Naive thymus-derived CD4-positive, alpha-beta T cell (primary cell): Measurements from ENCODE around the gene FLYWCH2. TPM values are rescaled to one million over a fixed set of nuclear protein-coding genes. Genes with fewer than 3 reads are reported as not detected.

Experiments used
- ATAC-seq: fragments of 150-1000 bp; cut with Tn5 transposase; 2 replicates; pipeline ENCODE4 v1.10.0; 2021; ENCODE audit warnings: mild to moderate bottlenecking, moderate library complexity
- CTCF ChIA-PET: fragments of 350-600 bp; sonication (Branson Sonifier 250); formaldehyde crosslinking; loops from one replicate; lab custom pipeline; 2021; ENCODE audit warnings: antibody characterized with exemption; lab: Charles Lee
- POLR2A ChIA-PET: fragments of 350-600 bp; sonication (Branson Sonifier 250); formaldehyde crosslinking; loops from one replicate; lab custom pipeline; 2021; ENCODE audit warnings: antibody characterized with exemption, inconsistent platforms; lab: Charles Lee
- DNase-seq, 9 donors: peaks; one replicate each; pipeline versions ENCODE4 v3.0.0 to v3.0.0-alpha.2; 2020 to 2022; ENCODE audit warnings: mixed read lengths in 1 of 9
- H3K27ac ChIP-seq: one replicate; pipeline ENCODE4 v1.7.0; 2013; ENCODE audit warnings: mild to moderate bottlenecking, low read depth, low read length, moderate library complexity
- H3K27me3 ChIP-seq, 2 donors: one replicate each; pipeline ENCODE4 v1.7.0; 2013; ENCODE audit warnings: low read length in 2 of 2, mild to moderate bottlenecking in 2 of 2, moderate library complexity in 2 of 2; ENCODE audit not compliant: control insufficient read depth in 2 of 2, insufficient read depth in 2 of 2
- H3K36me3 ChIP-seq, 3 experiments: 1 replicate in 2 of 3; 2 replicates in 1 of 3; pipeline ENCODE4 v1.7.0; 2013; ENCODE audit warnings: low read length in 3 of 3, mild to moderate bottlenecking in 3 of 3, moderate library complexity in 1 of 3; ENCODE audit not compliant: insufficient read depth in 3 of 3, control insufficient read depth in 2 of 3
- H3K4me1 ChIP-seq, 2 donors: one replicate each; pipeline ENCODE4 v1.7.0; 2013; ENCODE audit warnings: low read length in 2 of 2, mild to moderate bottlenecking in 2 of 2, moderate library complexity in 1 of 2; ENCODE audit not compliant: control insufficient read depth in 2 of 2, insufficient read depth in 2 of 2
- H3K4me3 ChIP-seq: 2 replicates; pipeline ENCODE4 v1.7.0; 2013; ENCODE audit warnings: mild to moderate bottlenecking, low read length
- H3K9me3 ChIP-seq, 3 experiments: 1 replicate in 2 of 3; 2 replicates in 1 of 3; pipeline ENCODE4 v1.7.0; 2013; ENCODE audit warnings: low read length in 3 of 3; ENCODE audit not compliant: control insufficient read depth in 2 of 3
- H3K27ac Mint-ChIP-seq, 9 donors: one replicate each; pipeline ENCODE4 v1.8.0; 2020 to 2022; ENCODE audit warnings: mixed read lengths in 9 of 9, mild to moderate bottlenecking in 8 of 9, moderate library complexity in 5 of 9, inconsistent platforms in 2 of 9
- H3K27me3 Mint-ChIP-seq, 5 donors: one replicate each; pipeline ENCODE4 v1.8.0; 2021 to 2022; ENCODE audit warnings: mixed read lengths in 5 of 5, mild to moderate bottlenecking in 1 of 5
- H3K36me3 Mint-ChIP-seq, 5 donors: one replicate each; pipeline ENCODE4 v1.8.0; 2020 to 2022; ENCODE audit warnings: mixed read lengths in 5 of 5, mild to moderate bottlenecking in 3 of 5, inconsistent platforms in 1 of 5
- H3K4me1 Mint-ChIP-seq, 7 donors: one replicate each; pipeline ENCODE4 v1.8.0; 2020 to 2022; ENCODE audit warnings: mixed read lengths in 7 of 7, mild to moderate bottlenecking in 3 of 7, inconsistent platforms in 1 of 7
- H3K4me3 Mint-ChIP-seq, 10 donors: one replicate each; pipeline ENCODE4 v1.8.0; 2020 to 2022; ENCODE audit warnings: mild to moderate bottlenecking in 10 of 10, mixed read lengths in 10 of 10, moderate library complexity in 6 of 10, inconsistent platforms in 2 of 10
- H3K9me3 Mint-ChIP-seq, 11 donors: one replicate each; pipeline ENCODE4 v1.8.0; 2020 to 2022; ENCODE audit warnings: mixed read lengths in 11 of 11, mild to moderate bottlenecking in 4 of 11, inconsistent platforms in 1 of 11, moderate library complexity in 1 of 11
- intact Hi-C, 2 donors: fragments of 100-400 bp; cut with micrococcal nuclease; formaldehyde crosslinking; loops; one replicate each; pipeline ENCODE4 v1.15.1; 2023
- polyA plus RNA-seq, 2 donors: library from polyadenylated mRNA; unstranded; fragments of 300-500 nt; fragmentation: Illumina TruSeq; gene quantifications; one replicate each; pipeline ENCODE4 v1.2.3, GENCODE V29; 2021
- total RNA-seq, 6 experiments: library from RNA in 5 of 6; stranded (reverse) in 5 of 6; gene quantifications; 1 replicate in 5 of 6; 2 replicates in 1 of 6; pipeline ENCODE4 v1.2.3 and lab custom pipeline; 2021 to 2026

The FLYWCH2 gene
- total and polyA plus RNA-seq, 7 experiments from 2014 or later: 13.6 to 30.4 (median 24.8) TPM

DNA sequence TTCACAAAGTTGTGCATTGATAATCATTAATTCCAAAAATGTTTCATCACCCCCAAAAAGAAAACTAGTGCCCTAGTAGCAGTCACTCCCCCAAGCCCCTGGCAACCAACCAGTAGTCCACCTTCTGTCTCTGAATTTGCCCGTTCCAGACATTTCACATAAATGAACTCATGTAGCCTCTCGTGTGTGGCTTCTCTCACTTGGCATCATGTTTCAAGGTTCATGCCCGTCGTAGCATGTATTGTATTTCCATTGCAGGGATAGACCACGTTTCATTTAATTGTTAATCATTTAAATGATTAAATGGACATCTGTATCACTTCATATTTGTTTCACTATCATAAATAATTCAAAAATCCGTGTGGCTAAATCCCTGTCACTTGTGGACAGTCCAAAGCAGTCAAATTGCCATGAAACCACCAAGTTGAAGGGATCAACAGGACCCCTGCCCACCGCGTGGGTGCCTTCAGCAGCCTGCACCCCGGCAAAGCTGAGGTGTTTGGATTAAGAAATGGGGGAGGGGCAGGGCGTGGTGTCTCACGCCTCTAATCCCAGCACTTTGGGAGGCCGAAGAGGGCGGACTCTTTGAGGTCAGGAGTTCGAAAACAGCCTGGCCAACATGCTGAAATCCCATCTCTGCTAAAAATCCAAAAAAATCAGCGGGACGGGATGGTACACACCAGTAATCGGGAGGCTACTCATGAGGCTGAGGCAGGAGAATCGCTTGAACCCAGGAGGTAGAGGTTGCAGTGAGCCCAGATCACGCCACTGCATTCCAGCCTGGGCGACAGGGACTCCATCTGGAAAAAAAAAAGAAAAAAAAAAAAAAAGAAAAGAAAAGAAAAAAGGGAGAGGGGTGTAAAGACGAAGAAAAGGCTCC is 8.7 kb upstream of the FLYWCH2 start:
- Mint-ChIP-seq H3K4me3 (no peak overlapping the region), H3K27me3 (peaks cover 0 to 9% (median 0%) of the 10 kb centered on the region in 5 donors)
- H3K27ac ChIP-seq: no peak overlapping the region

DNA sequence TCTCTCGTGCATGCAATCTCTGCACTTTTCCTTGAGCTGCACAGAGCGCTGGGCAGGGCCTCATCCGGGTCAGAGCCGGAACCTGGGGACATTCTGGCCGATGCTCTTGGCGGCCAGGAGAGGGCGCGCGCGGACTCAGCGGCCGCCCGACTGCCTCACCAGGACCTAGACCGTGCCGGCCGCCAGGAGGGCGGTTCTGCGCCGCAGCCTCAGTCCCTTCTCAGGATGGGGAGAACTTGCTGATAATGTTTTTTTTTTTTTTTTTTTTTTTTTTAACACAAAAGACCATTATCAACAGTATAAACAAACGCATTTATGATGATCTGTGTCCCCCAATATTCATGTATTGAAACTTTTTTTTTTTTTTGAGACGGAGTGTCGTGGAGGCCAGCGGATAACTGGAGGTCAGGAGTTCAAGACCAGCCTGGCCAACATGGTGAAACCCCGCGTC is 8.1 kb upstream of the FLYWCH2 start:
- no peak overlapping the region for H3K4me3 ChIP-seq
- peaks cover 0 to 9% (median 0%) of the 10 kb centered on the region in 5 donors for H3K27me3 Mint-ChIP-seq
- no peaks in the 10 kb centered on the region for H3K36me3 Mint-ChIP-seq
- H3K27ac ChIP-seq: no peak overlapping the region
- intact Hi-C loops: loop anchor here (1.0 kb wide), 4 partner anchors 8 to 52 kb away; partner anchors contain the start of gene FLYWCH2 (in 1 of the 2)
- no peaks in the 10 kb centered on the region for H3K4me1 Mint-ChIP-seq
- no peaks in the 10 kb centered on the region for H3K27me3 ChIP-seq
- ChIA-PET POLR2A (interaction anchor here (0.6 to 0.7 kb wide), 3 partner anchors 35 to 127 kb away, joined by 3 to 4 read pairs (median 3); no protein-coding TSS in a partner anchor), CTCF (interaction anchor here (0.7 kb wide), 1 partner anchor 499 kb away, joined by 6 read pairs; no protein-coding TSS in a partner anchor)
- no peaks in the 10 kb centered on the region for H3K9me3 Mint-ChIP-seq
- ATAC-seq (peak; percentile 100), DNase-seq (peak in 8 of 9 donors; percentile 42 to 70 (median 48))
- no peak overlapping the region for H3K4me3 Mint-ChIP-seq
- no peaks in the 10 kb centered on the region for H3K4me1 ChIP-seq
- H3K9me3 ChIP-seq: no peaks in the 10 kb centered on the region
- no peaks in the 10 kb centered on the region for H3K36me3 ChIP-seq
- H3K27ac Mint-ChIP-seq: no peak overlapping the region

More for the DNA sequence above, 8.7 kb upstream of the FLYWCH2 start:
- no peak overlapping the region for H3K4me3 ChIP-seq
- ChIA-PET CTCF (interaction anchor here (1.4 kb wide), 1 partner anchor 46 kb away, joined by 3 read pairs; no protein-coding TSS in a partner anchor), POLR2A (interaction anchor here (0.6 to 0.7 kb wide), 3 partner anchors 36 to 126 kb away, joined by 3 to 4 read pairs (median 3); no protein-coding TSS in a partner anchor)
- no peak overlapping the region for H3K27ac Mint-ChIP-seq
- peaks cover 0 to 5% (median 0%) of the 10 kb centered on the region in 7 donors for H3K4me1 Mint-ChIP-seq
- no peaks in the 10 kb centered on the region for H3K9me3 Mint-ChIP-seq
- no peaks in the 10 kb centered on the region for H3K9me3 ChIP-seq
- H3K4me1 ChIP-seq: no peaks in the 10 kb centered on the region
- H3K36me3 Mint-ChIP-seq: no peaks in the 10 kb centered on the region
- DNase-seq (no peak), ATAC-seq (no peak)
- H3K27me3 ChIP-seq: no peaks in the 10 kb centered on the region
- no peaks in the 10 kb centered on the region for H3K36me3 ChIP-seq
- intact Hi-C loops: no loop called here

DNA sequence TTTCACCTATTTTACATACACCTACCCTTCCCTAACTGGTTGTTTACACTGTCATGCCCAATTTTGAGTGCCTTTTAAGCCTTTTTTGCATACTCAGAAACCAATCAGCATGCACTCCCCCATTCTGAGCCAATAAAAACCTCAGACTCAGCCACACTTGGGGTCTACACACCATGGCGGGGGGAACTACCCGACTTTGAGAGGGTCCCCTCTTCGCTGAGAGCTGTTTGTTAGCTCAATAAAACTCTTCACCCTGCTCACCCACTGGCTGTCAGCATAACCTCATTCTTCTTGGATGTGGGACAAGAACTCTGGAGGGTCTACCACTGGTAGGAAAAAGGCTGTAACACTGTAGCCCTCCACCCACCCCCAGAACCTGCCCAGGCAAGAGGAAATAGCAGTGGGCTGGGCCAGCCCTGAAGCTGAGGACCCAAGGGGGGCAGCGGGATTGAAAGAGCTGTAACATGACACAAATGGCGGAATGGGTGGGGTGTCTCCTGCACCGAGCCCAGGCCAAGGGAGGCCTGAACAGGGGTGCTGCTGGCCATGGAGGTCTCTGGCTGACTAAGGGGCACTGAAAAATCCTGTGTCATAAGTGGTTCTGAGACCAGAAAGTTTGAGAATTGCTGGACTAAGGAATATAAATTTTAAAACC is 3.0 kb upstream of the FLYWCH2 start:
- H3K27ac Mint-ChIP-seq: no peak overlapping the region
- peak overlapping the region in 4 of 10 donors; percentile 8 to 43 (median 31) for H3K4me3 Mint-ChIP-seq
- H3K4me1 Mint-ChIP-seq: peaks cover 0 to 12% (median 8%) of the 10 kb centered on the region in 7 donors
- H3K4me3 ChIP-seq: no peak overlapping the region
- H3K27ac ChIP-seq: no peak overlapping the region
- H3K27me3 ChIP-seq: no peaks in the 10 kb centered on the region
- intact Hi-C loops: loop anchor here (5.0 kb wide), 3 partner anchors 102 to 1737 kb away; partner anchors contain the start of genes ELOB (in 1 of the 2) and PKMYT1 (in 1 of the 2)
- ChIA-PET POLR2A (no interaction called here), CTCF (interaction anchor here (0.8 to 1.2 kb wide), 2 partner anchors 15 to 47 kb away, joined by 3 to 4 read pairs; no protein-coding TSS in a partner anchor)
- no peaks in the 10 kb centered on the region for H3K9me3 ChIP-seq
- no peaks in the 10 kb centered on the region for H3K9me3 Mint-ChIP-seq
- no peaks in the 10 kb centered on the region for H3K36me3 Mint-ChIP-seq
- no peak for DNase-seq
- peaks cover 0 to 3% (median 0%) of the 10 kb centered on the region in 5 donors for H3K27me3 Mint-ChIP-seq
- H3K4me1 ChIP-seq: peaks cover 6% of the 10 kb centered on the region in 2 donors
- no peak for ATAC-seq
- peaks cover 0 to 3% (median 0%) of the 10 kb centered on the region in 3 experiments for H3K36me3 ChIP-seq

GRCh38 chr16:2881783-2882649 is 999 bp upstream of the FLYWCH2 start:
- H3K27ac Mint-ChIP-seq: peak overlapping the region; percentile 93 to 99 (median 97)
- ATAC-seq (no peak), DNase-seq (peak in 5 of 9 donors; percentile 34 to 44 (median 38))
- Histone ChIP-seq H3K4me3 (peak overlapping the region; percentile 69), H3K27me3 (no peaks in the 10 kb centered on the region), H3K27ac (peak overlapping the region; percentile 84), H3K36me3 (peaks cover 0 to 3% (median 0%) of the 10 kb centered on the region in 3 experiments), H3K4me1 (peaks cover 6% of the 10 kb centered on the region in 2 donors), H3K9me3 (no peaks in the 10 kb centered on the region)
- H3K36me3 Mint-ChIP-seq: peaks cover 0 to 3% (median 0%) of the 10 kb centered on the region in 5 donors
- ChIA-PET CTCF (interaction anchor here (0.7 to 2.3 kb wide), 7 partner anchors 9 to 888 kb away, joined by 3 to 8 read pairs (median 4); no protein-coding TSS in a partner anchor), POLR2A (interaction anchor here (0.7 to 2.8 kb wide), 10 partner anchors 10 to 894 kb away, joined by 3 to 37 read pairs (median 6); partner anchors contain the start of genes ELOB and FLYWCH1)
- H3K9me3 Mint-ChIP-seq: no peaks in the 10 kb centered on the region
- H3K27me3 Mint-ChIP-seq: no peaks in the 10 kb centered on the region
- intact Hi-C loops: loop anchor here (1.0 to 5.0 kb wide), 7 partner anchors 14 to 1735 kb away; partner anchors contain the start of genes ELOB (in 1 of the 2), FLYWCH1 (in 1 of the 2), HCFC1R1 (in 1 of the 2) and PKMYT1 (in 1 of the 2)
- peak overlapping the region; percentile 90 to 97 (median 94) for H3K4me3 Mint-ChIP-seq
- peaks cover 0 to 18% (median 13%) of the 10 kb centered on the region in 7 donors for H3K4me1 Mint-ChIP-seq

DNA sequence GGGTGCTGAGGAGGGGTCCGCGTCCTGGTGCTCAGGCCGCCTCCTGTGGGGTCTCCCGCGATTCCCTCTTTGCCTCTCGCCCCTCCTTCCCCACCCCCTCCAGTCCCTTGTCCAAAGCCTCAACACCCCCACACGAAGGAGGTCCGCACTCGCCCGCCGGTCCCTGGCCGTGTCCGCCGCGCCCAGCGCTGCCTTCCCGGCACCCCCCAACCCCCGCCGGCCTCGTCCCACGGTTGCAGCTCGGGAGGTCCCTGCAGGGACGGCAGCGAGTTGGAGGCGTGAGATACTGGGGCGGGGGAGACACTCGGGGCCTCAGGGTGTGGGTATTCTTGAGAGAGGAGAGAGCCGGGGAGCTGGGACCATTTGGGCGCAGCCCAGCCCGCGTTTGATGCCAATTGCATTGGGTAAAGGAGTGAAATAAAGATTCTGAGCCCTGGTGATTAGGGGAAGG is 468 bp downstream of the FLYWCH2 start:
- DNase-seq (peak in 2 of 9 donors; percentile 18 to 41), ATAC-seq (no peak)
- Mint-ChIP-seq H3K27ac (peak overlapping the region; percentile 76 to 99 (median 90)), H3K9me3 (no peaks in the 10 kb centered on the region), H3K36me3 (peaks cover 0 to 3% (median 0%) of the 10 kb centered on the region in 5 donors), H3K4me3 (peak overlapping the region; percentile 83 to 94 (median 91)), H3K4me1 (peaks cover 0 to 19% (median 14%) of the 10 kb centered on the region in 7 donors), H3K27me3 (no peaks in the 10 kb centered on the region)
- Histone ChIP-seq H3K27ac (peak overlapping the region; percentile 84), H3K4me1 (peaks cover 6% of the 10 kb centered on the region in 2 donors), H3K36me3 (peaks cover 0 to 3% (median 0%) of the 10 kb centered on the region in 3 experiments), H3K4me3 (peak overlapping the region; percentile 69), H3K9me3 (no peaks in the 10 kb centered on the region), H3K27me3 (no peaks in the 10 kb centered on the region)
- intact Hi-C loops: loop anchor here (1.0 to 5.0 kb wide), 9 partner anchors 8 to 1734 kb away; partner anchors contain the start of genes ELOB (in 1 of the 2), HCFC1R1 (in 1 of the 2), PKMYT1 (in 1 of the 2) and SRRM2 (in 1 of the 2)
- POLR2A ChIA-PET: interaction anchor here (0.8 to 2.8 kb wide), 11 partner anchors 9 to 98 kb away, joined by 3 to 37 read pairs (median 5); partner anchors contain the start of gene FLYWCH1
- CTCF ChIA-PET: interaction anchor here (0.5 to 2.3 kb wide), 6 partner anchors 16 to 78 kb away, joined by 3 to 8 read pairs (median 4); no protein-coding TSS in a partner anchor
